Vagina (tissue), 2 donors: ENCODE measurements around the gene GUCD1. TPM values are rescaled to one million over a fixed set of nuclear protein-coding genes. Genes with fewer than 3 reads are reported as not detected.

Experiments
- DNase-seq, 2 donors: peaks; one replicate each; pipeline ENCODE4 v3.0.0-alpha.2; 2017; ENCODE audit errors: extremely low spot score in 2 of 2
- H3K27ac ChIP-seq: fragments of 200-600 bp; sonication (generic); one replicate; pipeline ENCODE4 v1.5.1; 2019
- H3K27me3 ChIP-seq: fragments of 200-600 bp; sonication (generic); one replicate; pipeline ENCODE4 v1.5.1; 2019
- H3K36me3 ChIP-seq, 2 donors: fragments of 200-600 bp; sonication (generic); one replicate each; pipeline ENCODE4 v1.5.1; 2017 to 2019
- H3K4me1 ChIP-seq: fragments of 200-600 bp; sonication (generic); one replicate; pipeline ENCODE4 v1.5.1; 2019
- H3K4me3 ChIP-seq, 2 donors: fragments of 200-600 bp; sonication (generic); 1 replicate in 1 of 2; 2 replicates in 1 of 2; pipeline ENCODE4 v1.5.1; 2016 to 2019
- H3K9me3 ChIP-seq: fragments of 200-600 bp; sonication (generic); one replicate; pipeline ENCODE4 v1.5.1; 2019
- POLR2A ChIP-seq, 2 donors: fragments of 450-650 bp; IDR thresholded peaks; one replicate each; pipeline ENCODE4 v1.6.1; 2017; ENCODE audit warnings: antibody characterized with exemption in 2 of 2, mild to moderate bottlenecking in 2 of 2, moderate library complexity in 2 of 2
- POLR2AphosphoS5 ChIP-seq, 2 donors: sonication (generic); formaldehyde crosslinking; IDR thresholded peaks; one replicate each; pipeline ENCODE4 v1.9.0; 2017; ENCODE audit warnings: antibody characterized with exemption in 2 of 2, mild to moderate bottlenecking in 2 of 2, low read depth in 1 of 2; ENCODE audit not compliant: insufficient read depth in 1 of 2
- intact Hi-C: fragments of 100-400 bp; cut with DNase I; formaldehyde crosslinking; loops from one replicate; pipeline ENCODE4 v1.15.1; 2023
- total RNA-seq: library from RNA; depleted of rRNA; stranded (reverse); fragments of >200 nt; gene quantifications from one replicate; pipeline ENCODE4 v1.2.3, GENCODE V29; 2016
- TF ChIP-seq, protein P1 (sequence below), 3 experiments: fragments of 450-650 bp in 2 of 3; fragments of 200-600 bp in 1 of 3; sonication (generic) in 1 of 3; IDR thresholded peaks; one replicate each; pipeline ENCODE4 v1.5.1; 2017 to 2019; ENCODE audit warnings: antibody characterized with exemption in 3 of 3, mild to moderate bottlenecking in 2 of 3, moderate library complexity in 2 of 3

The GUCD1 gene
- total RNA-seq, 1 donor from 2014 or later = 81.8 TPM

DNA sequence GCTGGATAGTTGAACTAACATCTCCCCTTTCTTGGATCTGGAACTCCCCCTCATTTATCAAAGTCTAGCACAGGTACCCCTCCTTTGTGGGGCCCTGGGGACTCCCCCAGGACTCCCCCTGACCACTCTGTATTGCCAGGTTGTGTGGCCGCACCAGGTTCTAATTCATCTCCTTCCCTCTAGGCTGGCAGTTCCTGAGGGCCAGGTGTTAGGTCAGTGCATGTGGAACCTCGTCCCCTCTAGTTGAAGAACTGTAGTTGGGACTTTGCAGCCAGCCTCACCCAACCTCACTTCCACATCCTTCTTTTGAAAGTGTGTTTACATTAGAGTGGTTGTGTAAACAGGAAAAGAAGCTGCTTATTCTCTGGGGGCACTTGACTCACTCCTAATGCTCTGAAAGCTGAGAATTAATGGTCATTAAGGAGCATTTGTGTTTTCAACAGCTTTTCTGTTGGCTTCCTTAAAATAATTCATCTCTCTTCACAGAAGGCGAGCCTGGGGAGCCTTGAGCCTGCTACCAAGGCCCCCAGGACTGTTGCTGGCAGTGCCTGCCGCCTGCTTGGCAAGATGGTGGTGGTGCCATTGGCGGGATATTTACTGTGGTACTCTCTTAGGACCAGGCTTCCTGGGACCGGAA, 48.0 kb downstream of the GUCD1 start:
- H3K27ac ChIP-seq = no peak overlapping the region
- peaks cover 9% of the 10 kb centered on the region for H3K4me1 ChIP-seq
- TF ChIP-seq POLR2A (IDR thresholded peaks at IDR 0.05) (no peak), POLR2AphosphoS5 (IDR thresholded peaks at IDR 0.05; ENCODE audit: insufficient read depth in 1 of 2, low read depth in 1 of 2) (no peak)
- TF ChIP-seq, protein P1, sequence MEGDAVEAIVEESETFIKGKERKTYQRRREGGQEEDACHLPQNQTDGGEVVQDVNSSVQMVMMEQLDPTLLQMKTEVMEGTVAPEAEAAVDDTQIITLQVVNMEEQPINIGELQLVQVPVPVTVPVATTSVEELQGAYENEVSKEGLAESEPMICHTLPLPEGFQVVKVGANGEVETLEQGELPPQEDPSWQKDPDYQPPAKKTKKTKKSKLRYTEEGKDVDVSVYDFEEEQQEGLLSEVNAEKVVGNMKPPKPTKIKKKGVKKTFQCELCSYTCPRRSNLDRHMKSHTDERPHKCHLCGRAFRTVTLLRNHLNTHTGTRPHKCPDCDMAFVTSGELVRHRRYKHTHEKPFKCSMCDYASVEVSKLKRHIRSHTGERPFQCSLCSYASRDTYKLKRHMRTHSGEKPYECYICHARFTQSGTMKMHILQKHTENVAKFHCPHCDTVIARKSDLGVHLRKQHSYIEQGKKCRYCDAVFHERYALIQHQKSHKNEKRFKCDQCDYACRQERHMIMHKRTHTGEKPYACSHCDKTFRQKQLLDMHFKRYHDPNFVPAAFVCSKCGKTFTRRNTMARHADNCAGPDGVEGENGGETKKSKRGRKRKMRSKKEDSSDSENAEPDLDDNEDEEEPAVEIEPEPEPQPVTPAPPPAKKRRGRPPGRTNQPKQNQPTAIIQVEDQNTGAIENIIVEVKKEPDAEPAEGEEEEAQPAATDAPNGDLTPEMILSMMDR (IDR thresholded peaks at IDR 0.05) = no peak
- H3K27me3 ChIP-seq = no peaks in the 10 kb centered on the region
- H3K36me3 ChIP-seq = no peaks in the 10 kb centered on the region
- intact Hi-C loops = no loop called here
- H3K9me3 ChIP-seq = no peaks in the 10 kb centered on the region
- DNase-seq = no peak
- H3K4me3 ChIP-seq = no peak overlapping the region

DNA sequence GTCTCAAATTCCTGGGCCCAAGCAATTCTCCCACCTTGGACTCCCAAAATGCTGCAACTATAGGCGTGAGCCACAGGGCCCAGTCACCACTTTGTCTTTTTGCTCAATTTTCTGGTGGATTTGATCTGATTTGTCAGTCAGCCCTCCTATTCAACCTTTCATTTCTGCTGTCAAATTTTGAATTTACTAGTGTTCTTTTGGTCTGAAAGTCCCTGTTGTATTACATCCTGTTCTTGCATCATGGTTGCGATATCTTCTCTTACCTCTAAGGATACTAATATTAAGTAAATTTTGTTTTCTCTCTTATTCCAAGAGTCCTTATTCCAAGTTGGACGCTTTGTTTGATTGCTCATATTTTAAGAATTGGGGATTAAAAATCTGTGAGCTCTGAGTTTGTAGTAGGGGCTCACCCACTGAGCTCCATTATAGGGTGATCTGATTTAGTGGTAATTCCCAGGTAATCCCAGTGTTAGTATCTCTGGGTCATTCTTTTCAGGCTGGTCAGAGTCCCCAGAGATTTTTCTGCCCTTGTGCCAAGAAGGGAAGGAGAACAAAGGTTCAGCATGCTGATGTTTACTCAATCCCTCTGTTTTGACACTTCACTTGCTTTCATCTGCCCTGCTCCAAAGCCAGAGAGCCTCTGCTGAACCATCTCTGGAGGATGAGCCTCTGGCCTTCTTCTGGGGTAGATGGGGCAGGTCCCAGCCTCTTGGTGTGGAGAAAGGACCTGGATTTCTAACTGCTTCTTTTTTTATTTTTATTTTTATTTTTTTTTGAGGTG, 49.8 kb downstream of the GUCD1 start:
- H3K36me3 ChIP-seq = no peaks in the 10 kb centered on the region
- intact Hi-C loops = loop anchor here (5.0 kb wide), 1 partner anchor 83 kb away; no protein-coding TSS in a partner anchor
- DNase-seq = no peak
- no peaks in the 10 kb centered on the region for H3K9me3 ChIP-seq
- H3K4me1 ChIP-seq = no peaks in the 10 kb centered on the region
- no peak overlapping the region for H3K4me3 ChIP-seq
- H3K27me3 ChIP-seq = no peaks in the 10 kb centered on the region
- TF ChIP-seq, protein P1 (IDR thresholded peaks at IDR 0.05) = no peak
- TF ChIP-seq POLR2AphosphoS5 (IDR thresholded peaks at IDR 0.05; ENCODE audit: insufficient read depth in 1 of 2, low read depth in 1 of 2) (no peak), POLR2A (IDR thresholded peaks at IDR 0.05) (no peak)
- no peak overlapping the region for H3K27ac ChIP-seq

DNA sequence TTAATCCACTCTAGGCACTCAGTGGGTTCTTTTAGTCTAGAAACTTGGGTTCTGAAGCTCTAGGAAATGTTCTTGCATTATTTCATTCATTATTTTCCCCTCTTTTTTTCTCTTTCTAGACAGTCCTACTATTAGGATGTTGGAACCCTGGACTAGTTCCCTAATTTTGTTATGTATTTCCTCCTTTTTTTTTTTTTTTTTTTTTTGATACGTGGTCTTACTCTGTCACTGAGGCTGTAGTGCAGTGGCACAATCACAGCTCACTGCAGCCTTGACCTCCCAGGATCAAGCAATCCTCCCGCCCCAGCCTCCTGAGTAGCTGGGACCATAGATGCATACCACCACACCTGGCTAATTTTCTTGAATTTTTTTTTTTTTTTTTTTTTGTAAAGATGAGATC, 50.4 kb downstream of the GUCD1 start:
- no peaks in the 10 kb centered on the region for H3K36me3 ChIP-seq

DNA sequence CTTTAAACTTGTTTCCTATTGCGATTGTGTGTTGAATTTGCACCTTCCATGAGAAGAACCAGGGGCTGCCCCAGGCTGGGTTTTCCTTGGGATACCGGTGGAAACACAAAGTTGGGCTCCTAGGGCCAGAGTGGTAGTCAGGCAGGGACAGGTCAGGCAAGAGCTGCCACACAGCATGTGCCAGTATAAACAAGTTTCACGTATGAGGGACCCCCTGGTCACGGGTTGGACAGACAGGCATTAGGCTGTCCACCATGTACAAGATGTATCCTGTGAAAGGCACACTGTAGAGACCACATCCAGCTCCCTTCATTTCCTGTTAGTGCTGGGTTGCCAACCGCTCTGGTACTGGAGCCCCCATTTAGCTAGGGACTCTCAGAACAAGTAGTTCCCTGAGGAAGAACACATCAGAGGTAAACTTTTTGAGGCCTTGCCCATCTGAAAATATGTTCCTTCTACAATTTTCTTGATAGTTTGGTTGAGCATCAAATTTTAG, 51.0 kb downstream of the GUCD1 start:
- Histone ChIP-seq H3K27me3 (no peaks in the 10 kb centered on the region), H3K36me3 (no peaks in the 10 kb centered on the region), H3K27ac (no peak overlapping the region), H3K4me3 (no peak overlapping the region), H3K4me1 (no peaks in the 10 kb centered on the region), H3K9me3 (no peaks in the 10 kb centered on the region)
- intact Hi-C loops = loop anchor here (5.0 kb wide), 1 partner anchor 82 kb away; no protein-coding TSS in a partner anchor
- TF ChIP-seq POLR2AphosphoS5 (IDR thresholded peaks at IDR 0.05; ENCODE audit: insufficient read depth in 1 of 2, low read depth in 1 of 2) (no peak), POLR2A (IDR thresholded peaks at IDR 0.05) (no peak)
- TF ChIP-seq, protein P1 (IDR thresholded peaks at IDR 0.05) = no peak
- DNase-seq = no peak

More for the DNA sequence above, 50.4 kb downstream of the GUCD1 start:
- Histone ChIP-seq H3K4me3 (no peak overlapping the region), H3K4me1 (no peaks in the 10 kb centered on the region), H3K27me3 (no peaks in the 10 kb centered on the region), H3K27ac (no peak overlapping the region), H3K9me3 (no peaks in the 10 kb centered on the region)
- TF ChIP-seq POLR2AphosphoS5 (IDR thresholded peaks at IDR 0.05; ENCODE audit: insufficient read depth in 1 of 2, low read depth in 1 of 2) (no peak), POLR2A (IDR thresholded peaks at IDR 0.05) (no peak)
- TF ChIP-seq, protein P1 (IDR thresholded peaks at IDR 0.05) = no peak
- no peak for DNase-seq
- intact Hi-C loops = loop anchor here (5.0 kb wide), 1 partner anchor 82 kb away; no protein-coding TSS in a partner anchor
